Kidney capillary endothelial cell (primary cell): Measurements from ENCODE around the gene DCLK1.

Experiments used
- DNase-seq: peaks from one replicate; pipeline ENCODE4 v3.0.0-alpha.2; 2018; ENCODE audit warnings: low spot score

Gene DCLK1

GRCh38 chr13:35894636-35895035, 236.5 kb downstream of the DCLK1 start:
- DNase-seq: no peak

- DNase-seq: no peak
Observed at GRCh38 chr13:35892837-35893814, 238.1 kb downstream of the DCLK1 start.

GRCh38 chr13:35891507-35892441, 239.4 kb downstream of the DCLK1 start:
- DNase-seq: no peak

DNA sequence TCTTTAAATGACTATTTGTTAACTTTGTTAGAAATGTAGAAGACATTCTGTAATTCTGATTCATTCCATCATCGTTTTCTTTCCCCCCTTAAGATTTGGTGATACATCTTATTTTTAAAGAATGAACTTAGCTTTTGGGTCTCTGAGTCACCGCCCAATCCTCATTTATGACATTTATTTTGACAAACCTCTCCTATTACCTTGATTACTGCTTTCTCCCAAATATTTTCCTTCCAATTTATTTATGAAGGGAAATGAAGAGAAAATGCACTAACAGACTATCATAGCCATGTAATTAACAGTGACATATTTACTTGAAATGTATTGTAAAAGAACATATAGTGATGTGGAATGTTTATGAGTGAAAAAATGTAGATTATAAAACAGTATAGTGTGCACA, 241.6 kb downstream of the DCLK1 start:
- no peak for DNase-seq

GRCh38 chr13:35888981-35889380, 242.2 kb downstream of the DCLK1 start:
- no peak for DNase-seq

DNA sequence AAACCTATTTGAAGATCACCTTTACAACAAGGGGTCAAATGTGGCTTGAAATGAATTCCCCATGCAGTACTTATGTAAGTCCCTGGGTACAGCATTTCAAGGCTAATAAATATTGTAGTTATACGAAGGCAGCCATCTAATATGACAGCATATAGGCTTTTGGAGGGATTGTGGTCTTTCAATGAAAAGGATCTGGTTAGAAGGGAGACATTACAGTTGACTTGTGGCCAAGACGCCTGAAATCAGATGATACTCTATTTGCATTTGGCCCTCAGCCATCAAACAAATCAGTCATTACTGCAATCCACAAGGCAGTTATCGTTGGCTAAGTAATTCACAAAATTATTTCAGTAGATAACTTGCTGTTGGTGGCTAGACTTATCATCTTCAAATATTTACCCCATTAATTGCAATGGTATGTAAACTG, 242.7 kb downstream of the DCLK1 start:
- no peak for DNase-seq

DNA sequence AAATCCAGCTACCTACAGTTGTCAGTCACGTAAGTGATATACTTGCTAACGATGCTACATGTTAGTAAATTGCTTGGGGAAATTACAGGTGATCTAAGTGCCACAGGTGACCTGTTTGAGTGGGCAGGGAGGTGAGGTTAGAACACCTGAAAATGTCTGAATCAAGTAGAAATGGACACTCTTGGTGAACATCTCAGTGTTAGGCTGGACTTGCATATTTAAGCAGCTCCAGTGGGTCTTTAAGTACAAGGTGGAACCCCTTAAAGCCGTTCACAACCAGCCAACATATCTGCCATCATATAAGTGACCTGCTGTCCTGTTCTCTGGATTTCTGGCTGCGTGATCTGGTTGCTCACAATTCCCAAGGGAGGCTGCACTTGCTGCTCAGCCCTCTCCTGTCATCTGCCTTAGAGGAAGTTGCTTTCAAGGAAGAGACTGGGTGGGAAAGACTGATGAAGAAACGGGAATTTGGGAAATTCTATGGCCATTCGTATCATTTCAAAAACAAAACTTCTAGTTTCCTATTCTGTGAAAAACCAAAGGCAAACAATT, 244.0 kb downstream of the DCLK1 start:
- no peak for DNase-seq

DNA sequence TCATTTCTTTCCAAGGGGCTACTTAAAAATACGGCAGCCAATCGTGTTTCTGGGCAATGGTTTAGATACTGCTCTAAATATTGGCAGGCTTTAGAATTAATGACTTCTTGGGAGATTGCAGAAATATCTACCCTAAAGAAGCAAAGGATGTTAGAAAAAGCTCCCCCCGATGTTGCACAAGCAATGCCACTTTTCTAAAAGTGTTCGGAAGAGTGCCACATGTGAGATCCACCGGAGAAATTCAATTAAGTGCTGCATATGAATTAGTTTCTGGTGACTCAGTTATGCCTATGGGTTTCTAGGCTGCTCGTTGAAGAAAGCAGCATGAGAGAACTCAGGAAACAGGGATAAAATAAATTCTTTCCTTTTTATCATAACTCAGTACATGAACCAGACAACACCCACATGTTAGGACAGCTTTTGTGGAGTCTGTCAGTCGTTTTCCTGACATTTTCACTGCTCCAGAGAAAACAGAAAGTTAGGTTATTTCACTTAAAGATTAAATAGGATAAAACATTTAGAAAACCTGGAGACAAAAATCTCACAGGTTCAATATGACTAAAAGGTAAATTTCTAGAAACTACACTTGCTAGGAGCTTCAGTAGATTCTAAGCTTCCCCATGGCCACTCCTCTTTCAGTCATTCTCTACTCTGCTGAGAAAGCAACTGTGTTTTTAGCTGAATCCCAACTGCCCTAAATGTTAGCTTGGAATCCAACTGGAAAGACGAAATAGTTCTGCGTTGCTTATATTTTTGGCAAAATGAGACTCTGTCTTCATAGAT, 244.7 kb downstream of the DCLK1 start:
- no peak for DNase-seq

DNA sequence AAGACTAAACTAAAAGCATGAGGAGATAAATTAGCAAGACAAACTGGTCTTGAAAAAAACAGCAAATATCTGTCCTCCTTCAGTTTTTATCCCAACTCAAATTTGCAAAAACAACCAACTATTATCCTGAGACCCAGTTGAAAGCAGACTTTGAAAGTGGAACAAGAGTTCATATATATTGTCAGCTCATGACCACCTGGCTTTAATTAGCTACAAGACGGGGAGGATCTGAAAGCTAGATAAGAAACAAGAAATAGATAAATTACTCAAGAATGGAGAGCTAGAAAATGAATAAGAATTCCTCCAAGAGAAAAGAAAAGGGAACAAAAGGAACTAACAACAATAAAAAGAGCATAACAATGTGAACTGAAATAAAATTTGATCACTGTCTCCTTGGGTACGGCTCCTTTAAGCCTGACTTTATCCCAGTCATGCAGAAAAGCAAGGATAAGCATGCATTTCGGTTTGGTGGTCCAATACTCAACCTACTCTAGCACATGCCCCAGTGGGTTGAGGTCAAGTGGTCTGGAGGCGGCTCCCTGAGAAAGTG, 246.9 kb downstream of the DCLK1 start:
- no peak for DNase-seq

GRCh38 chr13:35882722-35883497, 248.3 kb downstream of the DCLK1 start:
- DNase-seq: no peak

- DNase-seq: no peak
Observed at GRCh38 chr13:35881360-35881759, 249.8 kb downstream of the DCLK1 start.

- no peak for DNase-seq
Observed at GRCh38 chr13:35879111-35879510, 252.1 kb downstream of the DCLK1 start.

- DNase-seq: no peak
Observed at GRCh38 chr13:35876601-35877000, 254.6 kb downstream of the DCLK1 start.

- no peak for DNase-seq
Observed at GRCh38 chr13:35874704-35875103, 256.5 kb downstream of the DCLK1 start.

- DNase-seq: no peak
Observed at GRCh38 chr13:35872369-35872768, 258.8 kb downstream of the DCLK1 start.

- DNase-seq: no peak
Observed at GRCh38 chr13:35871561-35871960, 259.6 kb downstream of the DCLK1 start.

GRCh38 chr13:35866801-35867200, 264.4 kb downstream of the DCLK1 start:
- no peak for DNase-seq

GRCh38 chr13:35865341-35866240, 265.6 kb downstream of the DCLK1 start:
- no peak for DNase-seq

DNA sequence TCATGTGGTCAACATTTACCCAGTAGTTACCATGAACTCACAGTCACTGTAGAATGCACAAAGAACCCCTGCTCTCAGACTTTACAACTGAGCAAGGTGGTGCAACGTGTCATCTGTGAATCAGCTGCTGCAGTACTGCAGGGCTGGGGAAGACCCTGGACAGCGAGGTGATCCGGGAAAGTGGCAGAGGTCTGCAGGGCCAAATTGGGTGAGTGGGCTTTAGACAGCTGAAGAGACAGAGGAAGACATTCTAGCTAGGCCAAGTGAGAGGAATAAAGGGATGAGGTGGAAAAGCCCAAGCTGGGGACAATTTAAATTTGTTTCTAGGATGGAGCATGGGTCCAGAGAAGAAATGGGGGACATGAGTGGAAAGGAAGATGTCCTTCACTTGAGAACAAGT, 270.5 kb downstream of the DCLK1 start:
- DNase-seq: no peak
